HG03432 (cell line): Measurements from ENCODE around the gene ZNF677.
"Not testable (repeated sequence)": the region's sequence is repeated elsewhere in the genome, so short reads cannot be mapped to it uniquely, and the experiment has no call there.

Experiments
- ATAC-seq: cut with Tn5 transposase; IDR thresholded peaks from one replicate; pipeline ENCODE4 v1.9.1; 2021; ENCODE audit warnings: mild to moderate bottlenecking, moderate library complexity; ENCODE audit not compliant: unreplicated experiment

ZNF677 gene

GRCh38 chr19:53195265-53195903 lies 59.3 kb downstream of the ZNF677 start:
- peak; percentile 47 for ATAC-seq

GRCh38 chr19:53193535-53194222 lies 61.0 kb downstream of the ZNF677 start:
- ATAC-seq: no peak

GRCh38 chr19:53192771-53193534 lies 61.7 kb downstream of the ZNF677 start, which contains the start of gene ZNF665:
Gene ZNF665 (minus strand): TSS chr19:53193358. CDS start chr19:53182898, 10,460 bp downstream.
- peak; percentile 61 for ATAC-seq

- no peak for ATAC-seq
These were observed 64.4 kb downstream of the ZNF677 start for GRCh38 chr19:53190253-53190652.

- not testable (repeated sequence) for ATAC-seq
These were observed 64.9 kb downstream of the ZNF677 start for GRCh38 chr19:53189691-53190198.
